Neural cell (in vitro differentiated cells): Measurements from ENCODE around the gene RRP1.

Experiments
- CTCF ChIP-seq: fragments of 450-650 bp; IDR thresholded peaks from 2 replicates; pipeline ENCODE4 v1.5.1; 2014; ENCODE audit warnings: antibody characterized with exemption, mild to moderate bottlenecking, moderate library complexity; ENCODE audit not compliant: poor library complexity, severe bottlenecking
- EP300 ChIP-seq: fragments of 450-650 bp; conservative IDR thresholded peaks from 2 replicates; pipeline ENCODE4 v1.6.1; 2014; ENCODE audit warnings: antibody characterized with exemption, mild to moderate bottlenecking, moderate library complexity; ENCODE audit not compliant: poor library complexity, severe bottlenecking
- POLR2AphosphoS5 ChIP-seq: IDR thresholded peaks from 2 replicates; pipeline ENCODE4 v1.6.1; 2012
- REST ChIP-seq: IDR thresholded peaks from 2 replicates; pipeline ENCODE4 v1.6.1; 2012; ENCODE audit warnings: borderline replicate concordance
- TAF1 ChIP-seq: IDR thresholded peaks from 2 replicates; pipeline ENCODE4 v1.6.1; 2012; ENCODE audit warnings: low read depth

GRCh38 chr21:43782431-43783097, 6.8 kb upstream of the RRP1 start:
- TF ChIP-seq CTCF (no peak), EP300 (no peak), TAF1 (no peak), POLR2AphosphoS5 (no peak), REST (no peak)
